Body of pancreas (tissue), 4 donors: Measurements from ENCODE around the gene TMEM86B. TPM values are rescaled to one million over a fixed set of nuclear protein-coding genes. Genes with fewer than 3 reads are reported as not detected.

Experiments
- ATAC-seq: fragments of 150-250 bp; one replicate; pipeline ENCODE4 v1.9.1; 2016
- DNase-seq, 4 donors: peaks; one replicate each; pipeline ENCODE4 v3.0.0-alpha.2; 2019
- H3K27ac ChIP-seq, 4 donors: fragments of 200-600 bp; sonication (generic); 1 replicate in 3 of 4; 2 replicates in 1 of 4; pipeline versions ENCODE4 v1.5.1 to v1.6.1; 2016 to 2019; ENCODE audit warnings: mild to moderate bottlenecking in 1 of 4, mixed read lengths in 1 of 4, moderate library complexity in 1 of 4
- H3K27me3 ChIP-seq, 2 donors: fragments of 200-600 bp; sonication (generic); one replicate each; pipeline ENCODE4 v1.6.0; 2016; ENCODE audit warnings: mild to moderate bottlenecking in 1 of 2
- H3K36me3 ChIP-seq, 2 donors: fragments of 200-600 bp; sonication (generic); replicated peaks in 1 of 2; 2 replicates each; pipeline ENCODE4 v1.5.1; 2016; ENCODE audit warnings: low read depth in 2 of 2; ENCODE audit not compliant: insufficient read depth in 1 of 2
- H3K4me1 ChIP-seq: fragments of 200-600 bp; sonication (generic); one replicate; pipeline ENCODE4 v1.6.0; 2016
- H3K4me3 ChIP-seq, 2 donors: fragments of 200-600 bp; sonication (generic); 1 replicate in 1 of 2; 2 replicates in 1 of 2; pipeline ENCODE4 v1.5.1; 2016 to 2019
- H3K9me3 ChIP-seq, 3 donors: fragments of 200-600 bp; sonication (generic); 1 replicate in 2 of 3; 2 replicates in 1 of 3; pipeline ENCODE4 v1.5.1; 2016
- POLR2A ChIP-seq, 3 donors: fragments of 450-650 bp; IDR thresholded peaks; one replicate each; pipeline ENCODE4 v1.6.1; 2016; ENCODE audit warnings: antibody characterized with exemption in 3 of 3, mild to moderate bottlenecking in 2 of 3
- WGBS, 2 donors: methylation state at CpG; one replicate each; pipeline ENCODE4 v1.1.5; 2017; 5-methylcytosine and 5-hydroxymethylcytosine counted together
- intact Hi-C: fragments of 100-400 bp; cut with DNase I; formaldehyde crosslinking; loops from one replicate; pipeline ENCODE4 v1.15.1; 2023
- total RNA-seq, 2 donors: library from RNA; depleted of rRNA; stranded (reverse); fragments of >200 nt; gene quantifications; one replicate each; pipeline ENCODE4 v1.1.0, GENCODE V29; 2016
- TF ChIP-seq, protein P1 (sequence below), 7 experiments: fragments of 450-650 bp in 4 of 7; fragments of 200-600 bp in 3 of 7; sonication (generic) in 3 of 7; IDR thresholded peaks; one replicate each; pipeline ENCODE4 v1.5.1; 2016 to 2019; ENCODE audit warnings: antibody characterized with exemption in 7 of 7

TMEM86B gene
- total RNA-seq, 2 donors from 2014 or later = 1.6 to 3.0 TPM

DNA sequence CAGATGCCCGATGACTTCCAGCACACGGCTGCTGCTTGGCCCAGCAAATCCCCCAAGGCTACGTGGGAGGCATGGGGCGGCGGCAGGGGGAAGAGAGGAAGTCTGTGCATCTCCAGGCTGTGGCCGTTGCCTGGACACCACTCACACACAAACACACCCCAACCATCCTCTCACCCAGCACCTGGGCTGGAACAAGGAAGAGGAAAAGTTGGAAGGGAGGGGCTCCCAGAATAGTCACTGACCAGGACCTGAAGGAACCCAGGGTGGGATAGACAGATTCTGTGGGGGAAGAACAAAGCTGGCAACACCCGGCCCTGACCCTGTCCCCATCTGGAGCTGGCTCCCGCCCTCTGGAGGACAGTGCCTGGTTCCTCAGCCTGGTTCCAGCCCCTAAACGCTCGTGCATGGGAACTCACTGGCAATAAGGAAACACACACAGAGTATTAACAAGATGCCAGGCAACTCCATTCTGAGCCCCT lies 19.1 kb upstream of the TMEM86B start:
- DNase-seq (peak in 1 of 4 donors; percentile 33), ATAC-seq (no peak)
- no peaks in the 10 kb centered on the region for H3K9me3 ChIP-seq
- no peaks in the 10 kb centered on the region for H3K27me3 ChIP-seq
- H3K27ac ChIP-seq = no peak overlapping the region
- H3K4me3 ChIP-seq = no peak overlapping the region
- peaks cover 8 to 14% of the 10 kb centered on the region in 2 donors for H3K36me3 ChIP-seq
- intact Hi-C loops = no loop called here
- TF ChIP-seq, protein P1, sequence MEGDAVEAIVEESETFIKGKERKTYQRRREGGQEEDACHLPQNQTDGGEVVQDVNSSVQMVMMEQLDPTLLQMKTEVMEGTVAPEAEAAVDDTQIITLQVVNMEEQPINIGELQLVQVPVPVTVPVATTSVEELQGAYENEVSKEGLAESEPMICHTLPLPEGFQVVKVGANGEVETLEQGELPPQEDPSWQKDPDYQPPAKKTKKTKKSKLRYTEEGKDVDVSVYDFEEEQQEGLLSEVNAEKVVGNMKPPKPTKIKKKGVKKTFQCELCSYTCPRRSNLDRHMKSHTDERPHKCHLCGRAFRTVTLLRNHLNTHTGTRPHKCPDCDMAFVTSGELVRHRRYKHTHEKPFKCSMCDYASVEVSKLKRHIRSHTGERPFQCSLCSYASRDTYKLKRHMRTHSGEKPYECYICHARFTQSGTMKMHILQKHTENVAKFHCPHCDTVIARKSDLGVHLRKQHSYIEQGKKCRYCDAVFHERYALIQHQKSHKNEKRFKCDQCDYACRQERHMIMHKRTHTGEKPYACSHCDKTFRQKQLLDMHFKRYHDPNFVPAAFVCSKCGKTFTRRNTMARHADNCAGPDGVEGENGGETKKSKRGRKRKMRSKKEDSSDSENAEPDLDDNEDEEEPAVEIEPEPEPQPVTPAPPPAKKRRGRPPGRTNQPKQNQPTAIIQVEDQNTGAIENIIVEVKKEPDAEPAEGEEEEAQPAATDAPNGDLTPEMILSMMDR (IDR thresholded peaks at IDR 0.05) = no peak
- no peak for TF ChIP-seq POLR2A (IDR thresholded peaks at IDR 0.05)
- WGBS, 2 donors = 68 to 80% methylated on average over 6 to 10 of the region's 10 CpGs
- no peaks in the 10 kb centered on the region for H3K4me1 ChIP-seq

DNA sequence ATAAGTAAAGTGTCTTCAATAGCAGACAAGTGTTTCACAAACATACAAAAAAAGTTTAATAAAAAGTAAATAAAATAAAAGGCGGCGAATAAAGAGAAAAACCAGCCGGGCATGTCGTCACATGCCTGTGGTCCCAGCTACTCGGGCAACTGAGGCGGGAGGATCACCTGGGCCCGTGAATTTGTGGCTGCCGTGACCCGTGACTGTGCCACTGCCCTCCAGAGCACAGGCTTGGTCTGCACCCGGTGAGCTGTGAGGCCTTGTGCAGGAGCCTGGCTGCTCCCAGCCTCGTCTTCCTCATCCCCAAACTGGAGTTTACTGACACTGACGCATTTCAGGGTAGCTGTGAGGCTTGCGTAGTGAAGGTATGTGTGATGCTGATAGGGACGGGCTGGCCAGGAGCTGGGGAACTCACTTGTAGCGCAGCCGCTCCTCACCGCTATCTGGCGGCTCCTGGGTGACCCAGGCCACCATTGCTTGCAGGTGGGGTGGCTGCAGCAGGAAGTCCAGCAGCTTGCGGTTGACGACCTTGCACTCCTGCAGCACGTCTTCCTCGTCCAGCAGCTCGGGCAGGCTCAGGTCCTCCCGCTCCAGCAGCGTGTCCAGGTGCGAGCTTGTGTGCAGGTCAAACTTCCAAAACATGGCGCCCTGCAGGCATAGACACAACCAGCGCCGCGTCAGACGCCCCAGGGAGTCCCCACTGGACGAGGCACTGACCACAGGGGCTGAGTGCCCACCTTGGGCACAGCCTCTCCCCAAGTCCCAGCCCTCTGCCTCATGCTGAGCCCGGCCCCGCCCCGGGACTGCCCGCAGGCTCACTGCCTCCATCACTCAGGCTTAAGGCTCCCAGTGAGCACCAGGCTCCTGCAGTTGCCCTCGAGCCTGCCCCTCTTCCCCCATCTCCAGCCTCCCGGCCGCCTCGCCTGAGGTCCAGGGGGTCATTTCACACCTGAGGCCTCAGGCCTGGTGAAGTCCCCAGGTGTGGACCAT lies 18.2 kb upstream of the TMEM86B start:
- Histone ChIP-seq H3K4me1 (no peaks in the 10 kb centered on the region), H3K36me3 (peaks cover 17 to 23% of the 10 kb centered on the region in 2 donors), H3K27ac (no peak overlapping the region), H3K4me3 (no peak overlapping the region), H3K27me3 (no peaks in the 10 kb centered on the region), H3K9me3 (no peaks in the 10 kb centered on the region)
- WGBS, 2 donors = 86 to 91% methylated on average over 31 to 37 of the region's 40 CpGs
- ATAC-seq = no peak
- intact Hi-C loops = no loop called here
- TF ChIP-seq, protein P1 (IDR thresholded peaks at IDR 0.05) = no peak
- no peak for TF ChIP-seq POLR2A (IDR thresholded peaks at IDR 0.05)
- DNase-seq = no peak

DNA sequence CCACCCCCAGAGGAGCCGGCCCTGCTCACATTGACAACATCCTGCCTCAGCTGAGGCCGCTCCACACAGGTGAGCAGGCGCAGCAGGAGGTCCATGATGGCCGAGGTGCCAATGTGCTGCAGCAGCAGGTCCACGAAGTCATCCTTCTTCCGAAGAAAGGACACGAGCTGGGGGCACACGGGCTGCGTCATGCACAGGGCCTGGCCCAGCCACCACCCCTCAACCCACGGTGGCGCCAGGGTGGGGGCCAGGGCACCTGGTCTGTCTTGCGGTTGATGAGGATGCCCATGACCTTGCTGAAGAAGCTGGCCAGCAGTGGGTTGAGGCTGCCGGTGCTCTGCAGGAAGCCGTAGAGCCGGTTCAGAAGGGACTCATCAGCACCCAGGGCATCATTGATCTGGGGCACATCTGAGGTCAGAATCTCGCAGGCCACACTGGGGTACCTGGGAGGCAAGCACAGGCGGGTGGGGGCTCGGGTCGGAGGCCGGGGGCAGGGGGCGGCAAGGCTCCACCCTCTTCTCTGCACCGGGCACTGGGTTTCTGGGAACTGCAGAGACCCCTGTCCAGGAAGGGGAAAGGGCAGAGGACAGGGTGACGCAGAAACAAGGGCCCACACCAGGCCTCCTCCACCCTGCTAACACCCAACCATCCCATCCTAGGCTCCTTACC lies 16.8 kb upstream of the TMEM86B start:
- Histone ChIP-seq H3K4me3 (no peak overlapping the region), H3K36me3 (peaks cover 23 to 29% of the 10 kb centered on the region in 2 donors), H3K9me3 (no peaks in the 10 kb centered on the region), H3K27ac (no peak overlapping the region), H3K27me3 (no peaks in the 10 kb centered on the region), H3K4me1 (no peaks in the 10 kb centered on the region)
- TF ChIP-seq, protein P1 (IDR thresholded peaks at IDR 0.05) = no peak
- no peak for TF ChIP-seq POLR2A (IDR thresholded peaks at IDR 0.05)
- 71 to 93% methylated on average over 1 to 18 of the region's 23 CpGs for WGBS, 2 donors
- ATAC-seq (no peak), DNase-seq (no peak)
- intact Hi-C loops = no loop called here

DNA sequence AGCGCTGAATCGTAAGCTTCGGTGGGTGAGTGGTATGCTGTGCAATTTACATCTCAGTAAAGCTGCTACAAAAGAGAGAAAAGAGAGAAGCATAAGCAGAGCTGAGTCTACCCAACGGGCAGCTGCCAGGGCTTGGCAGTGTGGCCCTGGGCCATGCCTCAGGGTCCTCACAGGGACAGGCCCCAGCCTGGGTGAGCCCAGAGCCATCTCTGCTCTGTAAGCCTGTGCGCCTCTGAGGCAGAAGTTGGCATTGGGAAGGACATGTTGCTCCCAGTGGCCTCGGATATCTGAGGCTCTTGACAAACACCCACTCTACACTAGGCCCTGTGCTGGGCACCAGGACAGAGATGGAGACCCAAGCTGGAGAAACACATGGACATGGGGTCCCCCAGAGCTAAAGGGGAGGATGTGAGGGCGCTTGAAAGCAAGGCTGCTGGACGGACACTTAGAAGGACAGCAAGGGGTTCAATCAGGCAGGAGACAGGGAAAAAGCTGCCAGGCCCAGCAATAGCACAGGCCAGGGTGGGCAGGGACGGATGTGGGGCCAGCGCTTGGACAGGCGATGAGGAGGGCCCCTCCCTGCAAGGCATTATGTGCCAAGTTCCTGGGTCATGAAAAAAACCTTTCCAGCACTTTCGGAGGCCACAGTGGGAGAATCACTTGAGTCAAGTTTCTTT lies 15.6 kb upstream of the TMEM86B start:
- Histone ChIP-seq H3K27me3 (no peaks in the 10 kb centered on the region), H3K36me3 (peaks cover 28 to 39% of the 10 kb centered on the region in 2 donors), H3K27ac (no peak overlapping the region), H3K4me1 (no peaks in the 10 kb centered on the region), H3K9me3 (no peaks in the 10 kb centered on the region), H3K4me3 (no peak overlapping the region)
- 87 to 91% methylated on average over 12 of the region's 12 CpGs for WGBS, 2 donors
- DNase-seq = peak in 1 of 4 donors; percentile 2
- intact Hi-C loops = no loop called here
- TF ChIP-seq, protein P1 (IDR thresholded peaks at IDR 0.05) = no peak
- no peak for TF ChIP-seq POLR2A (IDR thresholded peaks at IDR 0.05)
- ATAC-seq = no peak
